ENCODE results near the gene ALOX15B.
"Not testable (repeated sequence)": the region's sequence is repeated elsewhere in the genome, so short reads cannot be mapped to it uniquely, and the experiment has no call there.

Gene ALOX15B

DNA sequence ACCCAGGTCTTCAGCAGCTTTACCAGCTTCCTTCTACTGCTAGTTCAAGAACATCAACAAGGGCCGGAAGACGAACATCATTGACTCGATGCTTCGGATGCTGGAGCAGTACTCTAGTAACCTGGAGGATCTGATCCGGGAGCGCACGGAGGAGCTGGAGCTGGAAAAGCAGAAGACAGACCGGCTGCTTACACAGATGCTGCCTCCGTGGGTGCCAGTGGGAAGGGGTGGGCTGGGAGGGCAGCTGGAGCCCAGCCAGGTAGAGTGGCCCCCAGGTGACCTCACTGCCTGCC lies 24.4 kb upstream of the ALOX15B start:
- DNase-seq, result no peak

DNA sequence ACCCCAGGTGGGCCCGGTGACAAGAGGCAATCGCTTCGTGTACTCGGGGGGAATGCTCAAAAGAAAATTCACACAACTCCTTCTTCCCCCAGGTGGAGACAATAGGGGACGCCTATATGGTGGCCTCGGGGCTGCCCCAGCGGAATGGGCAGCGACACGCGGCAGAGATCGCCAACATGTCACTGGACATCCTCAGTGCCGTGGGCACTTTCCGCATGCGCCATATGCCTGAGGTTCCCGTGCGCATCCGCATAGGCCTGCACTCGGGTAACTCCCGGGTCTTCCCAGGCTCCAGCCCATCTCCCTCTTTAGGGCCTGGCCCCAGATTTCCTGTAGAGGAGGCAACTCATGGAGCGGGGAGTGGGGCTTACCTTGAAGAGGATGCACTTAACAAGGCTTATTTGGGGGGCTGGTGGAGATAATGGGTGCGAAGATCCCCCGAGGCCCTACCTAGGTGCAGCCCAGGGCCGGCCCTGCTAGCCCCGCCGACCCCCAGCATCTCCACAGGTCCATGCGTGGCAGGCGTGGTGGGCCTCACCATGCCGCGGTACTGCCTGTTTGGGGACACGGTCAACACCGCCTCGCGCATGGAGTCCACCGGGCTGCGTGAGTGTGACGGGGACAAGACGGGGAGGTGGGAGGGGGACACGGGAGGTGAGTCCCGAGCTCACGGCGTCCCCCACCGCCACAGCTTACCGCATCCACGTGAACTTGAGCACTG lies 23.5 kb upstream of the ALOX15B start:
- DNase-seq, result no peak

DNA sequence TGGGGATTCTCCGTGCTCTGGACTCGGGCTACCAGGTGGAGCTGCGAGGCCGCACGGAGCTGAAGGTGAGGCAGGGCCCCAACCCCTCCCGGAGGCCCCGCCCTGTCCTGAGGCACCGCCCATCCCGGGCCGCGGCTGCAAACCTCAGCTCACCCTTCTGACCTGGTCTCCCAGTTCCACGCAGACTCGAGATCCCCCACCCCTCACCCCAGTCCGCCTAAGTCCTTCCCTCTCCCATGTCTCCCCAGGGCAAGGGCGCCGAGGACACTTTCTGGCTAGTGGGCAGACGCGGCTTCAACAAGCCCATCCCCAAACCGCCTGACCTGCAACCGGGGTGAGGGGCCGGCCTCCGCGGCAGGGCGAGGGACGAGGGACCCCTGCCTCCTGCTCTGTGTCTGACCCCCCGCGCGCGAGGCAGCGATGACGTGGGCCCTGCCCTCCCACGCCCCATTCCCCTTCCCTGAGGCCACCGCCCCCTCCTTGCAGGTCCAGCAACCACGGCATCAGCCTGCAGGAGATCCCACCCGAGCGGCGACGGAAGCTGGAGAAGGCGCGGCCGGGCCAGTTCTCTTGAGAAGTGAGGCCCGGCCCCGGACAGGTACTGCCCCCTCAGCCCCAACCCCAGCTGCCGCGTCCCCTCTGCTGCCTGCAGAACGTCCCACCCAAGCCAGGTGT lies 22.8 kb upstream of the ALOX15B start:
- peak; percentile 44 for DNase-seq

DNA sequence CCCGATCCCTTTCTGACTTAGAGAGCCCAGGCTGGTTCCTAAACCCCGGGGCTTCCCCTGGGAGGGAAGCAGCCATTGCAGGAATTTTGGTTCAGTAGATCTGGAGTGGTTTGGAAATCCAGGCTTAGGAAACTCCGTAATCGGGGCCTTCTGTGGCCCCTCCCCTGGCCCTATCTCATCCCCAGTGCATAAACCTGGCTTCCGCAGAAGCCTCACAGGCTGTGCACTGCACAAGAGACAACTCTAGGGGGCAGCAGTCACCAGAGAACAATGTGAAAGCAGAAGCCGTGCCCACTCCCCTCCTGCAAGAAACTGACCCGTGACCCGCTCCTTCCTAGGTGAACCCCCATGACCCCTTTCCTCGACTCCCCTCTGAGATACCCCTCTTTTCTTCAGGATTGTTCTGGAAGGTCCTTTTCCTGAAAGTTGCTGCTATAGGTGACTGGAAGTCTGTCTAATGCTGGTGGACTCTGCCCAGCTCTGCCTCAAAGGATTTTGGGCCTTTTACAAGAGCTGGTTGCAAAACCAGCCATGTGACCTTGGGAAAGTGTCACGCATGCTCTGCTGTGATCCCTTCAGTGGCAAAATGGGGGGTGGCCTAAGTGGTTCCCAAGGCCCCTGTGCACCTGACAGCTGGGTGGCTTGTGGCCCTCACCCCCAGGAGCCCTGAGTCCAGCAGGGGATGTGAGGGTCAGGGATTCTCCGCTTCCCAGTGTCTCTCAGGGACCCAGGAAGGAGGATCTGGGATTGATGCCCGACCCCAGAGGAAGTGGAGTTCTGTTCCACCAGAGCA lies 22.0 kb upstream of the ALOX15B start:
- peak; percentile 75 for DNase-seq

DNA sequence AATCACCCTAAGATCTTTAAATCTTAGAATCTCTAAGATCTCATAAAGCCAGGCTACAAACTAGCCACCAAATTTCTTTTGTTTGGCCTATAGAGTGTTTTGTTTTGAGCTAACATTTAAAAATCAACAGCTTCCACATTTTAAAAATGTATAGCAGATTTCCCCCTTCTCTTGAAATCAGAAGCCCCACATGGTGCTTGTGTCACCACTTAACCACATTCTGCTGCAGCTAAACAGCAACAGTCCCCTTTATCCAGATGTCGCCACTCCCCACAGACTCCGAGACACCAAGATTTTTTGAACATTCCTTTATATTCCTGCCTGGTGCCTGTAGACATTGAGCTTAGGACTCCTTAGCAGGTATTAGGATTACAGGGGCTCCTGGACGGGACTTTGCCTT lies 20.4 kb upstream of the ALOX15B start:
- DNase-seq, result no peak

DNA sequence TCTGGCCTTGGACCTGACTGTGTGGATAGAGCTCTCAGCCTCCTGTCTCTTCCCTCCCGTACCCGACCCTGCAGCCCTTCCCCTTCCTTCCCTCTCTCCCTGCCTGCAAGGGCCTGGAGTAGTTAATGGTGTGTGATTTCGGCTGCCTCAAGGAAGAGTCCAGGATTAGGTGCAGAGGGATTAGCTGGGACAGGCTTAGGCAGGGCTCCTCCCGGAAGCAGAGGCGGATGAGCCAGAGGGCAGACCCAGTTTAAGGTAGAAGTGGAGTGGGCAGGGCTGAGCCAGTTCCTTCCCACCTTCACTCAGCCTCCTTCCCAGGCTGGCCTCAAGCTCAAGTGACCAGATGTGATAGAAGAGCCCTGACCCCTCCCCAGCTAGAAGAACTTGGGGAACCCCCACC lies 19.7 kb upstream of the ALOX15B start:
- DNase-seq, result no peak

DNA sequence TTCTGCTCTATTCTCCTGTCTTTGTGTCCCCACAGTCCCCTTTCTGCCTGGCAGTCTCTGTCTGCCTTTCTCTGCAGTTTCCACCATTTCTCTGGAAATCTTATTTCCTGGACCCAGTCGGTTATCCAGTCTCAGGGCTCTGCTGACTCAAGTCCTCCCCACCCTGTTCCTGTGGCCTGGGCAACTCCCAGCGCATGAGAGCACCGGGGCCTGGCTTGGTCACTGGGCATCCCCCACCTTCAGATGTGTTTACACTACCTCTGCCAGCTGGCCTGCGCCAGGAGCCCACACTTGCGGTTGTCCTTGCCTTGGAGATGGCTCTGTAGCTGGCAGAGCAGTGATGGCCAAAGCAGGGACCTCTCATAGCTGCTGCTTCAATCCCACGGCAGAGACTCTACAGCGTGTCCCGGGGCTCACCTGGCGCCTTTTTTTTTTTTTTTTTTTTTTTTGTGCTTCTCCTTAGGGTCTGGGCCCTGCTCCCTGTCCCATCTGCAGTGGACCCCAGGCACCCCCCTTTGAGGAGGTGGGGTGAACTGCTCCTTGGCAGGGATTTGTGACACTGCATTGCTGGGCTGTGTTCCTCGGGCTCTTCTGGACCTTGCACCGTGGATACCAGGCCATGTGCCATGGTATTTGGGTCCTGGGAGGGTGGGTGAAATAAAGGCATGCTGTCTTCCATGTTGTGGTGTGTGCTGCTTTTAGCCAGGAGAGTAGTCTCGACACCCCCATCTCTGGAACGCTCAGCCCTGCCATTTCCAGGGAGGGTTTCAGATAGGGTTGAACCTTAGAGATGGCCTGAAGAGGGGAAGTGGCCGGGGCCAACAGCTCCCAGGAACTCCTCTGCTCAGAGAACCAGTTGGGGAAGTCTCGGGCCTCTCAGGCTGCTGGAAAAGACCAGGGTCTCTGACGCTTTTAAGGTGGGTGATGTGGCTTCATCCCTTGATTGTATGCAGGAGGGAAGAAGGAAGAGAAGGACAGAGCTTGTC lies 18.9 kb upstream of the ALOX15B start:
- DNase-seq, result peak; percentile 24

DNA sequence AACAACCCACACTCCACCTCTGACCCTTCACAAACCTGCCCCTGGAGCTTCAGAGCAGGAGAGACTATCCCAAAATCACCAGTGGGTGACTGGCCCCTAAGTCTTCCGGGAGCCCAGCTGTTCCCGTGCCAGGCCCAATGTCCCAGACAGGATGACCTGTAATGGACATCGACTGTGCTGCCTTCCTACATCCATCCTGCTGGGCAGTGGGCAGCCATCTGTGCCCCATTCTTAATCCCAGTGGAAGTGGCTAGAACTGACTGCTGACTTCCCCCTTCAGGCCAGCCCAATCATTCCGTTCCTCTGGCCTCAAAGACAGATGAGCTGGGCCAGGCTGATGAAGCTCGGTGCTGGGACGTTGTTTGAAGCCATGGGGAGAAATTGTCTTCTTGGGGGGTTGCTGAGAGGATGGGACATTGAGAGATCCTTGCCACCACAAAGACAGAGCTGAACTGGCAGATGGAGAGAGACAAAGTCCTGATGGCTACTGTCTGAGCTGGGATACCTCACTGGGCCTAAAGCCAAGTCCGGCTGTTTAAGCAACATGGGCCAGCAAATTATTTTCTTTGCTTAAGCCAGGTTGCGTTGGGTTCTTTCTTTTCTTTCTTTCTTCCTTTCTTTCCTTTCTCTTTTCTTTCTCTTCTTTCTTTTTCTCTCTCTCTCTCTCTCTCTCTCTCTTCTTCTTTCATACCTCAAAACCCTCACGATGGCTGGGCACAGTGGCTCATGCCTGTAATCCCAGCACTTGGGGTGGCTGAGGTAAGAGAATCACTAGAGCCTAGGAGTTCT lies 17.9 kb upstream of the ALOX15B start:
- no peak for DNase-seq

DNA sequence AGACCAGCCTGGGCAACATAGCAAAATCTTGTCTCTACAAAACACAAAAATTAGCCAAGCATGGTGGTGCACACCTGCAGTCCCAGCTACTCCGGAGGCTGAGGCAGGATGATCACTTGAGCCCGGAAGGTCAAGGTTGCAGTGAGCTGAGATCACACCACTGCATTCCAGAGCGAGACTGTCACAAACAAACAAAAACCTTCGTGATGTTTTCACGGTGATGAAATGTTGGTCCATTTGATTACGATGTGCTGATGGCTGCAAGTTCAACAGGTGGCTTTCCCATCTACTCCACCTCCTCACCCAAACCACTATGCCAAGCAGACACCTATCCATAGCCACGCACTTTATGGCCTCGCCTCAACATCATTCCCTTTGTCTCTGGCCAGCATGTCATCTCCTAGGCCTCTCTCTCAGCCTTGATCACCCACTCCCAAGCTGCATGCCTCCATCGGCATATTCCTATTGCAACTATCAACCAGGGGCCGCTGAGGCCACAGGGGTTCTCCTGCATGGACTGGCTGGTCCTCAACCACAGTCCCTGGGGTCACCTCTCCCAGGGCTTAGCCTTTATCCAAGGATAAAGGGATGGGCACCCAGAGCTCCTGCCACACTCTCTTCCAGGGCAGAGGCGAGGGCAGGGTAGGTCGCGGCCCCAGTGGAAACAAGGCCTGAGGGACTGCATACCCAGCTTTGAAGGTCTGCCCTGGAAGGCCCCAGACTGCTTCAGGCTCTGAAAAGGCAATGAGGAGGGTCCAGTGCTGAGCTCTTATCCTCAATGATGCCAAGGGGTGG lies 17.1 kb upstream of the ALOX15B start:
- no peak for DNase-seq

DNA sequence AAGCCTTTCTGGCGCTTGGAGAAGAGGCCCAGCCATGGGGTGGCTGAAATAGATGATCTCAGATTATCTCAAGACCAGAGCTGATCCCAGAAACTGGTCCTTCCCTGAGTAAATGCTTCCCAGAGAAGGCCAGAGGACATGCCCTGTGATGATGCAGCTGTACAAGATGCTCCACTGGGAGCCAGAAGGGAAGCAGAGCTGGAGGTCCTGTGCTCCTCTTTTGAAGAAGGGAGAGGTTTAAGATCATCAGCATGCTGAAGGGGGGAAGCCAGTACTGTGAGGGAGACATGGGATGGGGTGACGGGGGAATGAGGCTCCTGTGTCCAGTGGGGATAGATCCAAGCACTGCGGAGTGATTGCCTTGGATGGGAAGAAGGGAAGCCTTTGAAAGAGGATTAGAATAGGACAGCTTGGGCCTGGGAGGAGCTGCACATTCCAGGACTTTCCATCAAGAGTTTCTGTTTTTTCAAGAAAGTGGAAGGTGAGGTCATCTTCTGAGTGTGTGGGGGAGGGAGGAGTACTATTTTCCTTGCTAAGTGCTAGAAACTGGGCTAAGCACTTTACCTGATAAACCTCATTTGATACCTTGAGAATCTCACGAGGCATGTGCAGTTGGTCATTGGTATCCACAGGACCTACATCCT lies 16.4 kb upstream of the ALOX15B start:
- DNase-seq, result no peak

DNA sequence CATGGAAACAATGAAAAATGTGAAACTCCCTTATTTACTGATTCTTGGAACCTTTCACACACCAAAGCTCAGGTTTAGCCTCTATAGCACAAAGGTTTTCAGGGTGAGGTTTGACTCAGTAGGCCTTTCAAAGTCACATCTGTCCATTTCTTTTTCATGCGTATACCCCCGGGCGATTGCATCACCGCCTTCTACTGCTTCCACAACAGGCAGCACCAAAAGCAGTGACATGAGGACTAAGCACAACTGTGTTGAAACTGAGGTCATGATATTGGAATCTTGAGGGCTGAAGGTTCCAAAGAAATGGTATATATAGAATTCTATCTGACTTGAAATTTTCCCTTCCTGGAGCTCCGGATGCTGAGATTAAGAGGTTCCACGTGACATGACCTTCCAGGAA lies 14.7 kb upstream of the ALOX15B start:
- DNase-seq, result not testable (repeated sequence)

DNA sequence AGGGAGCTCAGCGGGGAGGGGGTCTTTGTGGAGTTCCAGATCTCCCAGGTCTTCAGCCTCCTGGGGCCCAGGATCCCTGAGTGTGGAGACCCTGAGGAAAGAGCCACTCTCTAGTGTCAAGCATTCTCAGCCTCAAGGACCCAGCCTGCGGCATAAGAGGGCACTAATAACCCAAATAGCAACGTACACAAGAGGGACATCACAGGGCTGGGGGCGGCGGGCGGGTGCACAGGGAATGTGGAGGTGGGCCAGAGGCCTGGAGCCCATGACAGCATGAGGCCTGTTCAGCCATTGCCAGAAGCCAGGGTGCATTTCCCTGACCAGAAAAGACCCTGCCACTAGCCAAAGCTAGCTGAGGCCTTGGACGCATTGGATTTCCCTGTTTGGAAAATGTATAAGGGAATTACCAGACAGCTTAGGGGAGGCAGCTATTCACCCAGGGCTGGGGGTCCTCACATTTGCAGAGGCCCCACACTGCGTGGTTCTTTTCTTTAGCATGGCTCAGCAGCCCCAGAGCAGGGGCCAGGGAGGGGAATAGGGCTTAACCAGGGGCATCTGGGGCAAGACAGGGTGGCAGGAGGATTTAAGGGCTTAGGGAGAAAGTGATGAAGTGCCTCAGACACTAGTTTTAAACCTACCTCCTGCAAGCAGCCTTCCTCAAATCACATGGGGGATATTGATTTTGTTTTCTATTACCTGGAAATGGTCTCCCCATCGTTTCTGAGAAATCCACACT lies 13.5 kb upstream of the ALOX15B start:
- DNase-seq, result no peak

DNA sequence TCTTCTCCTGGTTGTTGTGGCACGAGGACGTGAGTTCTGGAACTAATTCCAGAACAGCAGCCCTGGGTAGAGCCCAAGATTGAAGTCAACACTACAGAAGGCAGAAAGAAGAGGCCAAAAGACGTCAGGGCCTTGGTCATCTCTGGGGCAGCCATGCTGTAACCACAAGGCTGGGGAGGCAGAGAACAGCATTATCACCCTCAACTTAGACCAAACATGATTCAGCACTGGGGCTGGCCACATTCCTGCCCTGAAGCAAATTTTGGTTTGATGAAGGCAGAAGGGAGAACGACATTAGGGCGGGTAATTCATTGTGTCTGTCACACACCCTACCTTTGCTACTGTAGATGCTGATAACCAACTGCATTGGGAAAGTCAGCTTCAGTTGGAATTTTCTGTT lies 9.7 kb upstream of the ALOX15B start:
- DNase-seq, result no peak

DNA sequence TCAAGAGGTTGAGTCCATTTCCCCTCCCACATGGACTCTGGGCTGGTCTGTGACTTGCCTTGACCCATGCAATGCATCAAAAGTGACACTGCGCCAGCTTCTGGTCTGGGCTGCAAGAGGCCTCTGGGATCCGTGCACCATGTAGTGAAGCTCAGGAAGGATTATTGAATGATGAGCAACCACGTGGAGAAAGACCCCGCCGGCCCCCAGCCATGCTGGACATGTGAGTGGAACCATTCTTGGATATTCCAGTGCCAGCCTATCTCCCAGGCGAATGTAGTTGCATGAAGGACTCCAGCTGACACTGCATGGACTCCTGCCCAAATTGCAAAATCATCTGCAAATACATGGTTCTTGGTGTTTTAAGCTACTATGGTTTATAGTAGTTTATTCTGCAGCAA lies 7.6 kb upstream of the ALOX15B start:
- DNase-seq, result no peak

DNA sequence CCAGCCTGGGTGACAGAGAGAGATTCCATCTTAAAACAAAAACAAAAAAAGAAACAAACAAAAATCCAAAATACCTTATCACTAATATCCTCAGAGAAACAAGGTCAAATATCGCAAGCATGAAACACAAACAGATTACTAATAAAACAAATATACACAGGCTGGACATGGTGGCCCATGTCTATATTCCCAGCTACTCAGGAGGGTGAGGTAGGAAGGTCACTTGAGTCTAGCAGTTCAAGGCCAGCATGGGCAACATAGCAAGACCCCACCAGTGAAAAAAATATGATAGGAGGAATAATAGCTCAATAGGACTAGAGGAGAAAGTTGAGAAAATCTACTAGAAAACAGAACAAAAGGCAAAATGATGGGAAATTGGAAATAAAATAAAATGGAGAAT lies 6.9 kb upstream of the ALOX15B start:
- no peak for DNase-seq

DNA sequence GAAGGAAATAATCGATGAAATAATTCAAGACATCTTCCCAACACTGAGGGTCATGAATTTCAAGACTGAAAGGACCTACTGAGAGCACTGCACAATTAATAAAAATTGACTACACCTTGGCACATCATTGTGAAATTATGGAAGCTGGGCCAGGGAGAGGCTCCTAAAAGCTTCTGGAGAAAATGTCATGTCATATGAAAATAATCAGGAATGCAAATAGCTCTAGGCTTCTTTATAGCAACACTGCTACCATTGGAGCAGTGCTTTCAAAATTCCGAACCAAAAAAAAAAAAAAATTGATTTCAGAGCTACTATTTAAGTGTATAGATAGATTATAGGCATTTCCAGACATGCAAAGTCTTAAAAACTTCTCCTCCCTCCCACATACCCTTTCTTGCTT lies 6.4 kb upstream of the ALOX15B start:
- no peak for DNase-seq

DNA sequence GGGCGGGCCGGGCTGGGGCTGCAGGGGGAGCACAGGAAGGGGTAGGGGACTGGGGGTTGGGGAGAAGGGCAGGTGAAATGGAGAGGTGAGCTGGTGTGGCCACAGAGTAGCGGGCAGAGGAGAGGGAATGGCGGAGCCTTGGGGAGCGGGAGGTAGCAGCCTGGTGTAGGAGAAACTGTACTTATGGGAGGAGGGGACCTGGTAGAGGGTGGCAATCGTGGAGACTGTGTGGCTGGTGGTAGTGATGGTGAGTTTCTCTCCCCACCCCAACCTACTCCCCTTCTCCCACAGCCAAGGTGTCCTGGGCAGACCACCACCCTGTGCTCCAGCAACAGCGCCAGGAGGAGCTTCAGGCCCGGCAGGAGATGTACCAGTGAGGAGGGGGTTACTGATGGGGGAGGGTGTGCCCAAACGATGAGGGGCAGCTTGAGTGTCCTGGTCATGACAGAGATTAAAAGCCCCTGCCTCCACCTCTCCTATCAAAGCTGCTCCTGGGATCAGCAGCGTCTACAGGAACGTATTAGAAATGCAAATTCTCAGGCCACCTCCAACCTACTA lies 831 bp downstream of the ALOX15B start:
- no peak for DNase-seq

DNA sequence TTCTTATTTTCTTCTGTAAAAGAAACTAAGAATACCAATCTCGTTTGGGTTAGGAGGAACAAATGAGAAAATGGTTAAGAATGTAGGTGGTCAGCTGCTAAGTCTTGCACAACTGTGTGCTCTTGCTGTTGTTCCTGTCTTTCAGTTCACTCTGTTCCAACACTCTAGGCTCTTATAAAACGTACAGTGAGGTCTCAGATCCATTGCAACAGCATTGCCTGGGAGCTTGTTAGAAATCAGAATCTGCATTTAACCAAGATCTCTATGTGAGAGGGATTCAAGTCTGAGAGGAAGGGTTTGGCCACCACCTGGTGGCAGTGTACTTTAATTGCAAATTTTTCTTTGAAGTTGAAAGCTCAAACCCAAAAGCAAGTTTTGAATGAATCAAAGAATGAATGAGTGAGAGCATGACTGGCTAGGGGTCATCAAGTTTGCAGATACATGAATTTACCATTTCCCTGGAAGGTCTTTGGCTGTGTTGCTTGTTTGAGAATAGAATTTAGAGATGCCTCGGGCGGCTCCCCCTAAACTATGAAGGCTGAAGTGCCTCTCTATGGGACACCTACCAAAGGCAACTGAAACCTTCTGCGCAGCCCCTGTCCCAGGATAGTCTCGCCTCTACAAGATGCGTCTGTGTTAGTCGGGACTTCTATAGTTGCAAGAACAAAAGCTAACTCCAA lies 2.5 kb downstream of the ALOX15B start:
- peak; percentile 68 for DNase-seq

DNA sequence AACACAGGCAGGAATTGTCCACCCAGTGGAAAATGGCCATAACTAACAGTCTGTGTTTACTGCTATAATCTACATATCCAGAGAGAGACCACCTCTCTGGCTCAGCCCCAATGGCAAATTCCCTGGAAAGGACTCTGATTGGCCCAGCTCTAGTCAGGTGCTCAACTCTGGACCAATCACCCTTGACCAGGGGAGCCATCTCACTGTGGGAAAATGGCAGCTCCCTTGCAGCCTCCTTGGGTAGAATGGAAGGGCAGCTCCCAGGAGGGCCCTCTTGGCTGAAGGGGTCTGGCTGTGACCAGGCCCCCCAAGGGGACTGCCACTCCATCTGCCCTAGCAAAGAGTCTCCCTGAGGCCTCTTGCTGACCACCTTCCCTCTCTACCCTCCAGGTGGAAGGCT lies 3.1 kb downstream of the ALOX15B start:
- DNase-seq, result no peak
